ENCODE data around the gene IER2. TPM values are rescaled to one million over a fixed set of nuclear protein-coding genes. Genes with fewer than 3 reads are reported as not detected.

The IER2 gene
- total RNA-seq, 4 donors from 2014 or later = 15.4 to 19.1 (median 16.7) TPM

DNA sequence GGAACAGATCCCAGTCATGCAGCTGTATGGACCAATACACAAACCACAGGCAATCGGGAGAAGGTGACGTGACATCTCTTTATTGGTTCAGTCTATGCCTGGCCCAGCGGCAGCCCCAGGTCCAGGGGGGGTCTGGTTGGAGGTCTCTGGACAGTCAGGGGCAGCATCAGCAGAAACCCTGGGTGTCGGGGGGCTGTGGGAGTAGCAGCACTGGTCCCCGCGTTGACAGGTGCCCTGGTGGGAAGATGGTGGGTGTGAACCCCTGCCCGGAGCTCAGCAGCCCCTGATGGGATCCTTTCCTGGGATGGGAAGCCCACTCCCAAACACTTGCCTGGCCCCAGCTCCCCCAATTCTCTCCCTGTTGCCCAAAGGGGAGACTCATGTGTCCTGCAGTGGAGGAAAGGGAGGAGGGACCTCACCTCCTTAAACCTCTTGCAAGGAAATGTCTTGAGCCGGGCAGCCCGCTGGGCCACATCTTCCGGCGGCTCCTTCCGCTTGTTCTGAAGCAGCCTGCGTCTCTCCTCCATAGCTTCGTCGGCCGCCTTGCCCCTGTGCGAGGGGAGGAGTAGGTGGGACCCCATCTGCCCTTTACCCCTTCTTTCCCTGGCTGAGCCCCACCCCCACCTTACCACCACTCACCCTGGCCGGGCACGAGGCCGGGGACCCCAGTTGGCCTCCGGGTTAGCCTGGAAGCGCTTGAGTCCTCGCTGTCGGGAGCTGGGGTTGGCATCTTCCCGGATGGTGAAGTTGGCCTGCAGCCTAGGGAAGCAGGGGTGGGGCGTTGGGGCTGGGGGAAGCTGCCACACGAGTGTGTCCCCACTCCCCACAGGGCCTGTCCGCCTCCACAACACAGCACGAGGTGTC lies 45.1 kb upstream of the IER2 start:
- ATAC-seq (peak in 1 of 2 donors; percentile 2), DNase-seq (no peak)
- TF ChIP-seq, protein P1, sequence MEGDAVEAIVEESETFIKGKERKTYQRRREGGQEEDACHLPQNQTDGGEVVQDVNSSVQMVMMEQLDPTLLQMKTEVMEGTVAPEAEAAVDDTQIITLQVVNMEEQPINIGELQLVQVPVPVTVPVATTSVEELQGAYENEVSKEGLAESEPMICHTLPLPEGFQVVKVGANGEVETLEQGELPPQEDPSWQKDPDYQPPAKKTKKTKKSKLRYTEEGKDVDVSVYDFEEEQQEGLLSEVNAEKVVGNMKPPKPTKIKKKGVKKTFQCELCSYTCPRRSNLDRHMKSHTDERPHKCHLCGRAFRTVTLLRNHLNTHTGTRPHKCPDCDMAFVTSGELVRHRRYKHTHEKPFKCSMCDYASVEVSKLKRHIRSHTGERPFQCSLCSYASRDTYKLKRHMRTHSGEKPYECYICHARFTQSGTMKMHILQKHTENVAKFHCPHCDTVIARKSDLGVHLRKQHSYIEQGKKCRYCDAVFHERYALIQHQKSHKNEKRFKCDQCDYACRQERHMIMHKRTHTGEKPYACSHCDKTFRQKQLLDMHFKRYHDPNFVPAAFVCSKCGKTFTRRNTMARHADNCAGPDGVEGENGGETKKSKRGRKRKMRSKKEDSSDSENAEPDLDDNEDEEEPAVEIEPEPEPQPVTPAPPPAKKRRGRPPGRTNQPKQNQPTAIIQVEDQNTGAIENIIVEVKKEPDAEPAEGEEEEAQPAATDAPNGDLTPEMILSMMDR (IDR thresholded peaks at IDR 0.05 in 4 of 5, conservative IDR thresholded peaks at IDR 0.05 in 1 of 5) = peak in 1 of 5 experiments; percentile 17
- no peak for TF ChIP-seq POLR2A (IDR thresholded peaks at IDR 0.05)
- Histone ChIP-seq H3K36me3 (peaks cover 0 to 23% of the 10 kb centered on the region in 2 donors), H3K4me1 (peaks cover 6 to 12% of the 10 kb centered on the region in 2 donors), H3K27ac (peak overlapping the region in 3 of 4 donors; percentile 67 to 85 (median 82)), H3K4me3 (peak overlapping the region in 1 of 4 donors; percentile 30), H3K27me3 (no peaks in the 10 kb centered on the region), H3K9me3 (no peaks in the 10 kb centered on the region)
- intact Hi-C loops (cut with DNase I; ENCODE audit: low total_unique reads) = no loop called here
- in situ Hi-C loops (cut with MboI; ENCODE audit: low sequenced_read_pairs in 4 of 4) = loop anchor here in 1 of 4 donors (25.0 kb wide), 1 partner anchor 157 kb away; no protein-coding TSS in a partner anchor

DNA sequence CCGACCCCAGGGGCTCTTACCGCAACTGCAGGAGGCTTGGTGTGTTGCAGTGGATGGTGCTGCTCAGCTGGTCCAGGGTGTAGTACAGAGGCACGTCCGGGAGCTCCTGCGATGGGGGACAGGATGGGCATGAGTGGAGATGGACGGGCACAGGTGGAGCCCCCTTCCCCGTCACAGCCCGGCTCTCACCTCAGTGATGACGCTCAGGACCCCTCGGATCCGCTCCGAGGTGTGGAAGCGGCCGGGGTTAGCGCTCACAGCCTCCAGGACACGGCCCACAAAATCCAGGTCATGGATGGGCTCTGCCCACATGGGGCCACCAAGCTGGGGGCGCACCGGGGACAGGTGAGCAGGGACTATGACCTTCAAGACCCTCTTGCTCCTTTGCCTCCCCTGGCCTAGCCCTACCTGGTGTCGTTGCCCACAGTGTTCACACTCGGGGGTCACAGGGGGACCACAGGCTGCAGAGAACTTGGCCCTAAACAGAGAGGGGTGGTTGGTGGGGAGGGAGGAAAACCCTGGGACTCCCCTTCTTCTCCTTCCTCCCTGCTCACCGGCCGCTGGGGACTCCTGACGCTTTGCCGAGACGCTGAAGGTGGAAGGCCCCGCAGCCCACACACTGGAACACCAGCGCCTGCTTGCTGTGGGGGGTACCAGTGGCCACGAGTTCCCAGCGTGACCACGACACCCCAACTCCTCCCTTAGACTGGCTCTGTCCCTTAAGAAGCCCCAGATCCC lies 40.7 kb upstream of the IER2 start:
- Histone ChIP-seq H3K4me1 (no peaks in the 10 kb centered on the region), H3K27ac (no peak overlapping the region), H3K4me3 (no peak overlapping the region), H3K27me3 (no peaks in the 10 kb centered on the region), H3K36me3 (peaks cover 0 to 49% of the 10 kb centered on the region in 2 donors), H3K9me3 (no peaks in the 10 kb centered on the region)
- TF ChIP-seq, protein P1 (IDR thresholded peaks at IDR 0.05 in 4 of 5, conservative IDR thresholded peaks at IDR 0.05 in 1 of 5) = no peak
- no peak for TF ChIP-seq POLR2A (IDR thresholded peaks at IDR 0.05)
- ATAC-seq (no peak), DNase-seq (no peak)
- in situ Hi-C loops (cut with MboI; ENCODE audit: low sequenced_read_pairs in 4 of 4) (loop anchor here in 1 of 4 donors (25.0 kb wide), 1 partner anchor 153 kb away; no protein-coding TSS in a partner anchor), intact Hi-C loops (cut with DNase I; ENCODE audit: low total_unique reads) (loop anchor here (10.0 kb wide), 1 partner anchor 375 kb away; the partner anchor contains the start of genes GET3 and TRIR)

DNA sequence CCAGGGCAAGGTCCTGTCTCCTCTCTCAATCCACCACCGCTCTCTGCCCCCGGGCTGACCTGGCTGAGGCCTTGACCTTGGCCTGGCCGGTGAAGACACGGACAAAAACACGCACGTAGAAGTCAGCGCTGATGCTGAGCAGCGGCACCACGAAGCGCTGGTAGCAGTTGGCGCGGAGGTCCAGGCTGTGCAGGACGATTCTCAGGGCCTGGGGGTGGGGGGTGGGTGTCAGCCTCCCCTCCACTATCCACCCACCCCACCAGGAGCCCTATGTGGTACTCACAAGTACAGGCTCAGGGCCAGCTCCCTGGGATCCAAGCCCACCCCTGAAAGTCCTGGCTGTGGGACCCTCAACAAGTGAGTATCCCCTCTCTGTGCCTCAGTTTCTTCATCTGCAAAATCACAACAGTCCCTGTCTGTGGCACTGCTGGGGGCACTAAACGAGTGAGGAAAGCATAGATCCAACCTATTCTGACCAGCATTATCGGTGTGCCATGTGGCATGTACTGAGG lies 40.1 kb upstream of the IER2 start:
- ATAC-seq = no peak
- H3K4me1 ChIP-seq = peaks cover under 1 to 6% of the 10 kb centered on the region in 2 donors
- DNase-seq = no peak
- peaks cover 0 to 49% of the 10 kb centered on the region in 2 donors for H3K36me3 ChIP-seq
- H3K27me3 ChIP-seq = no peaks in the 10 kb centered on the region
- no peak for TF ChIP-seq POLR2A (IDR thresholded peaks at IDR 0.05)
- TF ChIP-seq, protein P1 (IDR thresholded peaks at IDR 0.05 in 4 of 5, conservative IDR thresholded peaks at IDR 0.05 in 1 of 5) = no peak
- intact Hi-C loops (cut with DNase I; ENCODE audit: low total_unique reads) = loop anchor here (10.0 kb wide), 1 partner anchor 375 kb away; the partner anchor contains the start of genes GET3 and TRIR
- no peak overlapping the region for H3K4me3 ChIP-seq
- H3K9me3 ChIP-seq = no peaks in the 10 kb centered on the region
- no peak overlapping the region for H3K27ac ChIP-seq
- in situ Hi-C loops (cut with MboI; ENCODE audit: low sequenced_read_pairs in 4 of 4) = loop anchor here in 1 of 4 donors (25.0 kb wide), 1 partner anchor 152 kb away; no protein-coding TSS in a partner anchor

DNA sequence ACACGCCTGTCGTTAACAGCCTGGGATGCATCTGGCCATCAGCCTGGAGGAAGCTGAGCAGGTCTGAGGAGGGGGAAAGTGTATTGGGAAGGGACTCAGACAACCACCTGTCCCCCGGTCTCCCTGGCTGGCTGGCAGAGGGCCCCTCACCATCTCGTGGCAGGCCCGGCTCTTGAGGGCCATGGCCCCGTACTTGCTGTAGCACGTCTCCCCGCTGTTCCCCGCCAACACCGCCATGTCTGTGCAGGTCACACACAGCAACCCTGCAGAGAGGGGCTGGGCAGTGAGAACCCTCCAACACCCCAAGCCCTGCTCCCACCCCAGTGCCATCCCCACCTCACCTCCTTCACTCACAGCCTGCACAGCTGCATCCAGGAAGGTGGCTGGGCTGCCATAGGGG lies 37.7 kb upstream of the IER2 start:
- Histone ChIP-seq H3K4me1 (peaks cover 12 to 20% of the 10 kb centered on the region in 2 donors), H3K36me3 (peaks cover 0 to 43% of the 10 kb centered on the region in 2 donors), H3K27ac (no peak overlapping the region), H3K4me3 (no peak overlapping the region), H3K9me3 (no peaks in the 10 kb centered on the region), H3K27me3 (no peaks in the 10 kb centered on the region)
- in situ Hi-C loops (cut with MboI; ENCODE audit: low sequenced_read_pairs in 4 of 4) (loop anchor here in 1 of 4 donors (25.0 kb wide), 1 partner anchor 150 kb away; no protein-coding TSS in a partner anchor), intact Hi-C loops (cut with DNase I; ENCODE audit: low total_unique reads) (loop anchor here (10.0 kb wide), 1 partner anchor 378 kb away; the partner anchor contains the start of genes GET3 and TRIR)
- no peak for TF ChIP-seq POLR2A (IDR thresholded peaks at IDR 0.05)
- no peak for ATAC-seq
- DNase-seq = no peak
